ENCODE results near the gene CEP112. TPM values are rescaled to one million over a fixed set of nuclear protein-coding genes. Genes with fewer than 3 reads are reported as not detected.
A peak's percentile ranks its signal among the peaks of the same experiment; 100 is the strongest.

The CEP112 gene
- total and polyA plus RNA-seq, 8 donors, result 8.4 to 11.4 (median 9.8) TPM

GRCh38 chr17:66211047-66211810 lies 19.3 kb upstream of the CEP112 start:
- H3K36me3 ChIP-seq, result no peaks in the 10 kb centered on the region
- intact Hi-C loops (cut with DNase I), result no loop called here
- 84 to 88% methylated on average over 9 of the region's 9 CpGs for WGBS, 2 donors
- H3K27ac ChIP-seq, result no peak overlapping the region
- H3K9me3 ChIP-seq, result no peaks in the 10 kb centered on the region
- DNase-seq (no peak), FAIRE-seq (no peak), ATAC-seq (no peak)
- TF ChIP-seq CTCF (IDR thresholded peaks at IDR 0.05), result no peak
- H3K4me1 ChIP-seq, result no peaks in the 10 kb centered on the region
- no peak overlapping the region for H3K4me3 ChIP-seq
- H3K27me3 ChIP-seq, result no peaks in the 10 kb centered on the region

- ATAC-seq (no peak), DNase-seq (no peak), FAIRE-seq (no peak)
- Histone ChIP-seq H3K4me1 (no peaks in the 10 kb centered on the region), H3K27me3 (no peaks in the 10 kb centered on the region), H3K4me3 (no peak overlapping the region), H3K36me3 (no peaks in the 10 kb centered on the region), H3K9me3 (no peaks in the 10 kb centered on the region), H3K27ac (no peak overlapping the region)
- WGBS, 2 donors, result 87 to 96% methylated on average over 2 of the region's 2 CpGs
- intact Hi-C loops (cut with DNase I), result no loop called here
- TF ChIP-seq CTCF (IDR thresholded peaks at IDR 0.05), result no peak
Measured at GRCh38 chr17:66210208-66210574, 18.3 kb upstream of the CEP112 start.

- intact Hi-C loops (cut with DNase I), result no loop called here
- Histone ChIP-seq H3K9me3 (no peaks in the 10 kb centered on the region), H3K4me3 (no peak overlapping the region), H3K27me3 (no peaks in the 10 kb centered on the region), H3K27ac (no peak overlapping the region), H3K36me3 (no peaks in the 10 kb centered on the region), H3K4me1 (no peaks in the 10 kb centered on the region)
- ATAC-seq (no peak), FAIRE-seq (no peak), DNase-seq (no peak)
- no peak for TF ChIP-seq CTCF (IDR thresholded peaks at IDR 0.05)
Measured at GRCh38 chr17:66207936-66208335, 16.0 kb upstream of the CEP112 start.

- WGBS, 2 donors, result 83 to 86% methylated on average over 8 of the region's 8 CpGs
- Histone ChIP-seq H3K36me3 (no peaks in the 10 kb centered on the region), H3K4me1 (no peaks in the 10 kb centered on the region), H3K4me3 (no peak overlapping the region), H3K9me3 (no peaks in the 10 kb centered on the region), H3K27me3 (no peaks in the 10 kb centered on the region), H3K27ac (no peak overlapping the region)
- no peak for TF ChIP-seq CTCF (IDR thresholded peaks at IDR 0.05)
- intact Hi-C loops (cut with DNase I), result no loop called here
- ATAC-seq, result no peak
- FAIRE-seq, result no peak
- no peak for DNase-seq
Measured at GRCh38 chr17:66203274-66204015, 11.5 kb upstream of the CEP112 start.

GRCh38 chr17:66200685-66201092 lies 8.8 kb upstream of the CEP112 start:
- no peaks in the 10 kb centered on the region for H3K27me3 ChIP-seq
- peak overlapping the region in 1 of 4 donors; percentile 5 for H3K27ac ChIP-seq
- intact Hi-C loops (cut with DNase I), result no loop called here
- ATAC-seq, result peak; percentile 80 to 95 (median 90)
- DNase-seq, result peak in 3 of 6 donors; percentile 49 to 58 (median 54)
- no peaks in the 10 kb centered on the region for H3K4me1 ChIP-seq
- WGBS, 2 donors, result 1 to 4% methylated on average over 3 of the region's 3 CpGs
- H3K4me3 ChIP-seq, result no peak overlapping the region
- no peaks in the 10 kb centered on the region for H3K36me3 ChIP-seq
- FAIRE-seq, result no peak
- TF ChIP-seq CTCF (IDR thresholded peaks at IDR 0.05), result peak in 2 of 4 donors; percentile 31 to 36
- H3K9me3 ChIP-seq, result no peaks in the 10 kb centered on the region
